Neural progenitor cell (in vitro differentiated cells): Measurements from ENCODE around the gene RASSF3.
"Not testable (repeated sequence)": the region's sequence is repeated elsewhere in the genome, so short reads cannot be mapped to it uniquely, and the experiment has no call there.

Source experiments
- CTCF ChIP-seq: fragments of 200-600 bp; sonication (generic); IDR thresholded peaks from 2 replicates; pipeline ENCODE4 v1.5.1; 2017; ENCODE audit warnings: antibody characterized with exemption, mild to moderate bottlenecking
- EZH2 ChIP-seq: fragments of 200-600 bp; sonication (generic); IDR thresholded peaks from 2 replicates; pipeline ENCODE4 v1.6.1; 2017; ENCODE audit warnings: antibody characterized with exemption, mild to moderate bottlenecking, moderate library complexity
- EZH2phosphoT487 ChIP-seq: fragments of 200-600 bp; sonication (generic); IDR thresholded peaks from 2 replicates; pipeline ENCODE4 v1.6.1; 2017; ENCODE audit warnings: antibody characterized with exemption

- TF ChIP-seq CTCF, EZH2, EZH2phosphoT487: not testable (repeated sequence)
Observed at GRCh38 chr12:64653907-64654306, 43.6 kb downstream of the RASSF3 start.
